OCI-LY1 (cell line): ENCODE data around the gene ZNF260.

Experiments used
- CTCF ChIP-seq: fragments of 200-600 bp; sonication (generic), shearing (Covaris generic); IDR thresholded peaks from 2 replicates; pipeline ENCODE4 v1.5.1; 2017; ENCODE audit warnings: mild to moderate bottlenecking, antibody characterized with exemption, low read length, moderate library complexity, mixed read lengths
- EZH2 ChIP-seq: fragments of 200-600 bp; sonication (generic), shearing (Covaris generic); IDR thresholded peaks from 2 replicates; pipeline ENCODE4 v1.8.0; 2017; ENCODE audit warnings: borderline replicate concordance, mixed run types, mild to moderate bottlenecking, antibody characterized with exemption, low read length, moderate library complexity, mixed read lengths

GRCh38 chr19:36528194-36528920 lies at the start of gene ZNF260:
- no peak for TF ChIP-seq EZH2
- no peak for TF ChIP-seq CTCF
